Measurements from ENCODE around the gene RBFOX1.

DNA sequence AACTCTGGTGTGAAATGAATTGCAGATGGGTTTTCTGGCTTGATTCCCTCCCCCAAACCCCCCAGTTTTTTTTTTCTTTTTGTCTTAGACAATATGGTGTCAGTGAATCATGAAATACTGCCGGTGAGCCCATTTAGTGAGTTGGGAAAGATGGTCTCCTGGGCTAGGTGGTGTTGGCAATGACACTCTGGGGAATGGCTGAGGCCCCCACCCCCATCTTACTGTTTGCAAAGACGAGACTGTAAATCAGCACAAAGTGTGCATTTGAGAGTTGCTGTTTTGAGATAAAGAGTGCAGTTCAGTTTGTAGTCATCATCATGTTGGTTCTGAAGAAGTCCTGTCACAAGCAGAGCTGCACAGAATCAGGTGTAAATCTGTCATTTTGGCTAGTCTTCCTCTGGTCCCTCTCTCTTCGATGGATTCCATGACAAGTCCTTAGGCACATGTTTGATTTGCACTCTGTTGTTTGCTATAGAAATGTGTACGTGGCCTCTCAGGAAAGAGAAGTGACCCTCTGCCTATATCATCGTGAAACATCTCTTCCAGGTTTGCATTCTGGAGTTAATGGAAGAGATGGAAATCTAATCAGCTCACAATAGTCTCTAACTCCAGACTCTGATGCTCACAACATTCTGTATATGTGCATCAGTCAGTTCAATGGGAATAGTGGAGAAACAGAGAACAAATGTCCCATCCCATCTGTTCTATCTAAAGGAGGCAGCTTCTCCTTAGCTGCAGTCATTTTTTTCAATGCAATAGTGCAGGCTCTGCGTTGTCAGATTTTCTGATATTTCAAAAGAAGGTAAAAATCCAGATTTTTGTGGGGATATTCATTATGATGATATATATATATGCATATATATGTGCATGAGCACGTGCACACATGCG, 34.6 kb downstream of the RBFOX1 start:
- TF ChIP-seq, protein P1, sequence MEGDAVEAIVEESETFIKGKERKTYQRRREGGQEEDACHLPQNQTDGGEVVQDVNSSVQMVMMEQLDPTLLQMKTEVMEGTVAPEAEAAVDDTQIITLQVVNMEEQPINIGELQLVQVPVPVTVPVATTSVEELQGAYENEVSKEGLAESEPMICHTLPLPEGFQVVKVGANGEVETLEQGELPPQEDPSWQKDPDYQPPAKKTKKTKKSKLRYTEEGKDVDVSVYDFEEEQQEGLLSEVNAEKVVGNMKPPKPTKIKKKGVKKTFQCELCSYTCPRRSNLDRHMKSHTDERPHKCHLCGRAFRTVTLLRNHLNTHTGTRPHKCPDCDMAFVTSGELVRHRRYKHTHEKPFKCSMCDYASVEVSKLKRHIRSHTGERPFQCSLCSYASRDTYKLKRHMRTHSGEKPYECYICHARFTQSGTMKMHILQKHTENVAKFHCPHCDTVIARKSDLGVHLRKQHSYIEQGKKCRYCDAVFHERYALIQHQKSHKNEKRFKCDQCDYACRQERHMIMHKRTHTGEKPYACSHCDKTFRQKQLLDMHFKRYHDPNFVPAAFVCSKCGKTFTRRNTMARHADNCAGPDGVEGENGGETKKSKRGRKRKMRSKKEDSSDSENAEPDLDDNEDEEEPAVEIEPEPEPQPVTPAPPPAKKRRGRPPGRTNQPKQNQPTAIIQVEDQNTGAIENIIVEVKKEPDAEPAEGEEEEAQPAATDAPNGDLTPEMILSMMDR (IDR thresholded peaks at IDR 0.05): no peak
- no peak for TF ChIP-seq POLR2A (IDR thresholded peaks at IDR 0.05)

Measured in lower leg skin (tissue), 3 donors.